ENCODE measurements around the gene NEDD4L. TPM values are rescaled to one million over a fixed set of nuclear protein-coding genes. Genes with fewer than 3 reads are reported as not detected.

Gene NEDD4L
- polyA plus RNA-seq, 1 of the 3 experiments (the other 2 are of a cell fraction), result 13.2 TPM

- TF ChIP-seq REST (IDR thresholded peaks at IDR 0.05; ENCODE audit: low read depth, low read length), result peak; percentile 69; the same call in 1 of the 2 replicates
- peak; percentile 73; the same call in 1 of the 2 replicates for TF ChIP-seq FOSL2 (IDR thresholded peaks at IDR 0.05; ENCODE audit: borderline replicate concordance, low read depth)
- TF ChIP-seq USF1 (IDR thresholded peaks at IDR 0.05; ENCODE audit: borderline replicate concordance, low read depth), result no peak
- TF ChIP-seq CTCF (IDR thresholded peaks at IDR 0.05), result no peak
- no peak for TF ChIP-seq RXRA (IDR thresholded peaks at IDR 0.05; ENCODE audit: borderline replicate concordance, low read depth)
- no peak for TF ChIP-seq RCOR1 (IDR thresholded peaks at IDR 0.05; ENCODE audit: low read length)
- no peak for TF ChIP-seq TAF1 (IDR thresholded peaks at IDR 0.05; ENCODE audit: borderline replicate concordance, low read depth, low read length)
- TF ChIP-seq RAD21 (IDR thresholded peaks at IDR 0.05; ENCODE audit: low read length), result no peak
- TF ChIP-seq YY1 (IDR thresholded peaks at IDR 0.05; ENCODE audit: low read depth), result no peak
- no peak for TF ChIP-seq RFX5 (IDR thresholded peaks at IDR 0.05; ENCODE audit: low read length)
These were observed 270.3 kb downstream of the NEDD4L start (continued) for GRCh38 chr18:58314284-58314683.

- Histone ChIP-seq H3K4me3 (ENCODE audit: low read depth in 2 of 2, low read length in 1 of 2) (no peak overlapping the region), H3K79me2 (ENCODE audit: insufficient read depth) (no peaks in the 10 kb centered on the region), H3K9me3 (no peaks in the 10 kb centered on the region), H4K20me1 (ENCODE audit: insufficient read depth) (no peaks in the 10 kb centered on the region), H2AFZ (ENCODE audit: low read depth) (no peak overlapping the region), H3K27ac (ENCODE audit: low read depth in 2 of 2, low read length in 1 of 2) (peak overlapping the region in 1 of 2 experiments; percentile 16; a peak in 1 of 4 replicates), H3K9ac (no peak overlapping the region), H3K27me3 (ENCODE audit: insufficient read depth) (no peaks in the 10 kb centered on the region), H3K4me1 (ENCODE audit: control insufficient read depth in 1 of 2, insufficient read depth in 2 of 2, low read depth in 1 of 2, low read length in 1 of 2) (peaks cover 3 to 13% of the 10 kb centered on the region in 2 experiments; a peak in 2 of 4 replicates), H3K36me3 (replicated peaks in 1 of 2; ENCODE audit: control insufficient read depth in 1 of 2, insufficient read depth in 2 of 2, low read length in 1 of 2) (no peaks in the 10 kb centered on the region), H3K9me2 (no peaks in the 10 kb centered on the region), H3F3A (replicated peaks; ENCODE audit: insufficient read depth) (peaks cover 5% of the 10 kb centered on the region), H3K4me2 (no peak overlapping the region)
- ChIA-PET CTCF (interaction anchor here (0.7 to 1.2 kb wide), 3 partner anchors 11 to 193 kb away, joined by 3 read pairs; no protein-coding TSS in a partner anchor), POLR2A (no interaction called here)
- no peak for DNase-seq
- 86% methylated on average over 8 of the region's 8 CpGs for WGBS (ENCODE audit: low lambda C conversion rate)
- TF ChIP-seq CTCF (IDR thresholded peaks at IDR 0.05), result no peak
- no peak for TF ChIP-seq GATA2 (CRISPR knock-in tag; IDR thresholded peaks at IDR 0.05)
- TF ChIP-seq TEAD4 (IDR thresholded peaks at IDR 0.05; ENCODE audit: borderline replicate concordance, insufficient read depth), result no peak
- no peak for TF ChIP-seq CHD2 (IDR thresholded peaks at IDR 0.05; ENCODE audit: low read length, partially characterized antibody)
- TF ChIP-seq FOXJ3 (CRISPR knock-in tag; IDR thresholded peaks at IDR 0.05), result no peak
- TF ChIP-seq TCF12 (IDR thresholded peaks at IDR 0.05), result no peak
- TF ChIP-seq USF1 (IDR thresholded peaks at IDR 0.05; ENCODE audit: borderline replicate concordance, low read depth), result no peak
- no peak for TF ChIP-seq EZH2phosphoT487 (IDR thresholded peaks at IDR 0.05; ENCODE audit: borderline replicate concordance, low read depth)
- no peak for TF ChIP-seq FOSL2 (IDR thresholded peaks at IDR 0.05; ENCODE audit: borderline replicate concordance, low read depth)
- TF ChIP-seq JUND (IDR thresholded peaks at IDR 0.05), result no peak
- no peak for TF ChIP-seq RXRA (IDR thresholded peaks at IDR 0.05; ENCODE audit: borderline replicate concordance, low read depth)
- TF ChIP-seq NFIC (IDR thresholded peaks at IDR 0.05; ENCODE audit: borderline replicate concordance), result no peak
- TF ChIP-seq RFX5 (IDR thresholded peaks at IDR 0.05; ENCODE audit: low read length), result no peak
- no peak for TF ChIP-seq USF2 (IDR thresholded peaks at IDR 0.05; ENCODE audit: borderline replicate concordance, low read depth, low read length)
- no peak for TF ChIP-seq RAD21 (IDR thresholded peaks at IDR 0.05; ENCODE audit: low read length)
- TF ChIP-seq SMC3 (IDR thresholded peaks at IDR 0.05; ENCODE audit: low read depth, low read length), result no peak
- TF ChIP-seq MXI1 (IDR thresholded peaks at IDR 0.05; ENCODE audit: low read depth, low read length), result no peak
These were observed 271.0 kb downstream of the NEDD4L start for GRCh38 chr18:58315041-58315440.

All from SK-N-SH (cell line).